IPS-11a (cell line): Measurements from ENCODE around the gene AKT3.

Source experiments
- H3K4me3 ChIP-seq: one replicate; pipeline ENCODE4 v1.5.1; 2013; ENCODE audit warnings: low read depth, low read length, control low read depth

Gene AKT3

GRCh38 chr1:243525085-243525487, 325.0 kb downstream of the AKT3 start:
- no peak overlapping the region for H3K4me3 ChIP-seq

GRCh38 chr1:243523766-243524165, 326.3 kb downstream of the AKT3 start:
- H3K4me3 ChIP-seq, result no peak overlapping the region

DNA sequence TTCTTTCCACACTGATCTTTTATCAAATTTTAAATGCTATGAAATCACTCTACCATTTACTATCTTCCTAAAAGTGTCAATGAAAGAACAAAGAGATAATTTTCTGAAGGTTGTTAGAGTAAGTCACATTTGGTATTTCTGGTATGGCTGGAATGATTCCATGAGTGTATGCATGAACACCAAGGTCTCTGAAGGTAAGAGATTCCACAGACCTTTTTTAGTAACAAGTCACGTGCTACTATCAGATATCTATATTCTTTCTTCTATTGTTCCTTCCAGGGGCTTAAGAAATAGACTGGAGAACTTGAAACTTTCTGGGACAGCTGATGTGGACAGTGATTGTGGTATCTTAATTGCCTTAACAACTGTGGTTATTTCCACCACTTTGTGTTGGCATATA, 329.2 kb downstream of the AKT3 start:
- no peak overlapping the region for H3K4me3 ChIP-seq

DNA sequence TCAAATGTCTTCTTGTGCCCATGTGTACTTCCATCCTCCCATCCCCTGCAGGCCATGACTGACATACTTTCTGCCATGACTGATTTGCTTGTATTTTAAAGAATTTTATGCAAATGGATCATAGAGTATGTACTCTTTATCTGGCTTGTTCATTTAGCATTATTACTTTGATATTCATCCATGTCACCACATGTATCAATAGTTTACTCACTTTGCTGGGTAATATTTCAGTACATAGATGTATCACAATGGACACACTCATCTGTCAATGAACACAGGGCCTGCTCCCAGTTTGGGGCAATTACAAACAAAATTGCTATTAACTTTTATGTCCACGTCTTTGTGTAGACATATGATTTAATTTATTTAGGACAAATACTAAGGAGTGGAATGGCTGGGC, 335.1 kb downstream of the AKT3 start:
- no peak overlapping the region for H3K4me3 ChIP-seq

DNA sequence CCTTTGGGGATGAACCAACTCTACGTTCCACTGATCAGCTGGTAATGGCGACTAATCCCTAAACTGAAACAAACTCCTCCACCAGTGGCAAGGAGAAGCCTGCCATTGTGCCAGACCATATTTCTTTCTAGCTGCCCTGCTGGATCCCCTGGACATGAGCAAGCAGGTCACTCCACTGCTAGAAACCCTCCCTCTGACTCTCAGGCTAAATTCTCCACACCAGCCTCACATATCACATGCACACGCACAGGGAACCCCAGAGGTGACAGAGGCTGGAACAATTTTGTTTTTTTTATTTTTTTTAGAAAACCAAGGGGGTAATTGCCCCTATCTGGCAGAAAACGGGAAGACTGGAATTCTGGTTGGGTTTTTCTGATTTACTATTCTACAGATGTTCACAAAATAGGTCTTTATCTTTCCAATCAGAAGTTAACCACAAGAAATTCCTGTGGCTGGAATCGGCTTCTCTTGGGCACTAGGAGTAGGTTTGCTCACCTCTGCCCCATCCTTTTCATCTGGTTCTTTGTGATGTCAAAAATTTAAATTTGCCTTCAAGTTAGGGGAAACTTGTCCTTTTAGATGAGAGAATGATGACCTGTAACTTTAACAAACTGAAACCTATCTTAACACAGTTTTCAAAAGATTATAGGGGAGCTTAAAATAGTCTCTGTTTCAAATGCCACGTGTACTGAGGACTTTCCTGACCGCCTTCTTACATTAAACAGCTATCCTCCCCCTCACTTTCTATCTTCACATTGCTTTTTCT, 336.1 kb downstream of the AKT3 start:
- no peak overlapping the region for H3K4me3 ChIP-seq

DNA sequence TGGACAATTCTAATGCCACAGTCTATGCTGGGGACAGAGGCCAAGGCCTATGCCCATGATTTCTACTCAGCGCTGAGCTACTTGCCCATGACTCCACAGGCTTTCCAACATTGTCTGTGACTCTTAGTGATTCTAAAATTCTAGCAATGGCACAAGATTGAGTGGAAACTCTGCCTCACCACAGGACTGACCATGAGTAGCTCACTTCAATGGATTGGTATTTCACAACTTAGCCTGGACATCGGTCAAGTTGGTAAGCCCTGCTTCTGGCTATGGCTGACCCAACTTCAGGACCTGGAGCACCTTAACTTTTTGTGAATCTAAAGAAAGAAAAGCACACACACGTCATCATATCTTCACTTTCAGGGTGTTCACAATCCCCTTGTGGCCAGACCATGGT, 339.1 kb downstream of the AKT3 start:
- no peak overlapping the region for H3K4me3 ChIP-seq

DNA sequence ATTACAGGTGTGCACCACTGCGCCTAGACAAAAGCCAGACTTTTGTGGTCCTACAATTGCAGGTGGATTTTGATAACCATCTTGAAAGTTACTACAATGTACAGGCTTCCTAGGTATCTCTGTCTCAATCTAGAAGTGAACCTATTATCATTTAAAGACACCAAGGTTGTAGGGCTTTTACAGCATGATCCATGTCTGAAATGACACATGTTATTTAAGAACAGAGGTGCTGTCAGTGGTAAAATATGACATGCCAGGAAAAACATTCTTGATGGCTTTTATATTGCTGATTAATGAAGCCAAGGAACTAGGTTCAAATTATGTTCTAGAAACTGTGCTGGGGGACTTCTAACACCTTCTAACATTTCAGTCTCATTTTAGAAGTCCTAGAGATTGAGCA, 341.1 kb downstream of the AKT3 start:
- H3K4me3 ChIP-seq, result no peak overlapping the region

GRCh38 chr1:243508303-243508713, 341.7 kb downstream of the AKT3 start:
- H3K4me3 ChIP-seq, result no peak overlapping the region

- no peak overlapping the region for H3K4me3 ChIP-seq
These were observed 342.3 kb downstream of the AKT3 start for GRCh38 chr1:243507672-243508302.

GRCh38 chr1:243507001-243507671, 342.9 kb downstream of the AKT3 start:
- no peak overlapping the region for H3K4me3 ChIP-seq

- no peak overlapping the region for H3K4me3 ChIP-seq
These were observed 343.9 kb downstream of the AKT3 start for GRCh38 chr1:243505986-243506689.

- no peak overlapping the region for H3K4me3 ChIP-seq
These were observed 346.9 kb downstream of the AKT3 start for GRCh38 chr1:243503155-243503554.

GRCh38 chr1:243501002-243501401, 349.0 kb downstream of the AKT3 start:
- H3K4me3 ChIP-seq, result no peak overlapping the region

GRCh38 chr1:243500512-243500911, 349.5 kb downstream of the AKT3 start:
- H3K4me3 ChIP-seq, result no peak overlapping the region

- H3K4me3 ChIP-seq, result no peak overlapping the region
These were observed 350.3 kb downstream of the AKT3 start for GRCh38 chr1:243499711-243500110.

DNA sequence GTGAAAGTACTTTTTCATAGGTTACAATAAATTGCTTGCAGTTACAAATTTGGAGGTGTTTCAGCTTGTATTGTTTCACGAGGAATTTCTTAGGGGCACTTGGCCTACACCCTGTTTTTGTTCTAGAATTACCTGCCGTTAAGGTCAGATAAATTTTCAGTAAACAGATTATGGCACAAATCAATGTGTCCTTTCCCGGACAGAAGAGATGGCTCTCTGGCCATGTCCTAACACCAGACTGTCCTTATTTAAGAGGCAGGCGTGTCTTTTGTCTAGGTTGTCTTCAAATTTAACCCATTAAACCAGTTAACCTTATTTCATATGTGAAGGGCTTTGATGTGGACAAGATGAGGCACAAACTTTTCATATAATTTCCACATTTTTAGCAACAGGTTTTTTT, 350.8 kb downstream of the AKT3 start:
- H3K4me3 ChIP-seq, result no peak overlapping the region

DNA sequence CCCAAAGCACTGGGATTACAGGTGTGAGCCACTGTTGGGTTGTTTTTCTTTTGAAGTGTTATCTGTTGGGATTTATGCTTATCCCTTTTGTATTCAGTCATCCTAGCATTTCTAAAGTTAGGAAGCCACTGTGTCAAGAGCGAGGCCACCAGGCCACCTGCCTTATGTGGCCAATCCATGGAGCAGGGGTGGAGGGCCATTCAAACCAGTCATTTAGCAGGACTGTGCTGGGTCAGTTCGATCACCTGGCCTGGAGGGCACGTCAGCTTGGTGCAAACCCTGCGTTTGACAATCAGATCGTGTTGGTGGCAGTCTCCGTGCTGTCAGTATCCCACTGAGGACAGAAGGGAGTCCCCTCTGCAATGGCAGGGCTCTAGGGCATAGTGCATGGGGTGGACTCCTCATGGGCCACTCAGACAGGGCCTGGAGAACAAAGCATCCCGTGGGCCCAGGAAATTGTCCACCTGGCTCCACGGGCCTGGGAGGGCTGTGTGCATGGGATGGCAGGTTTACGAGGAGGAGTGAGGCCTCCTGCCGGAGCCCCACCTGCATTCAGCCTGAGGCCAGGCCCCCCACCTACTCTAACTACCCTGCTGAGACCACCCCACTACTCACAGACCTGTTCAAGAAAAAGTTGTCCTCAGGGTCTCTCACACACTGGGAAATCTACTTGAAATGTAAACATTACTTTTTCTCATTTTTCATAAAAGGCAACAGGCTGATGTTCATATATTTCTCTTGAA, 351.9 kb downstream of the AKT3 start:
- no peak overlapping the region for H3K4me3 ChIP-seq

DNA sequence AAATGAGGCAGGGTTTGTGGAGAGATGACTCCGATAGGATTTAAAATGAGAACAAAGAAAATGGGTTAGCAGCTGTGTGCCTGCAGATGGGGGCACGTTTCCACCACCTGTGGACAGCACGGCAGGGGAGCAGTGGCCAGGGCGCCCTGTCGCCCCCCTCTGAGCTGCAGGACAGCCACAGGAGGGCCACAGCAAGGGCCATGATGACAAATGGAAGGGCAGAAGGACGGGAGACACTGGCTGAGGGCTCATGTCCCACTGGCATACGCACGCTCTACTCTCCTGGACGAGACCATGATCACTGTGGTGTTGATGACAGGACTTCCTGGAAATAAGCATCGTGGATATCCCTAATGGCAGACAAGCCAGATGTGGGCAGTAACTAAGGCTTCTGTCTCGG, 353.2 kb downstream of the AKT3 start:
- no peak overlapping the region for H3K4me3 ChIP-seq

GRCh38 chr1:243496187-243496646, 353.8 kb downstream of the AKT3 start:
- H3K4me3 ChIP-seq, result no peak overlapping the region

GRCh38 chr1:243495442-243496186, 354.4 kb downstream of the AKT3 start:
- H3K4me3 ChIP-seq, result no peak overlapping the region
